DMS79 (cell line): ENCODE data around the gene KIN.
"Not testable (repeated sequence)": the region's sequence is repeated elsewhere in the genome, so short reads cannot be mapped to it uniquely, and the experiment has no call there.

ENCODE experiments used
- DNase-seq: peaks from one replicate; lab custom pipeline; 2025; lab: John Stamatoyannopoulos, UW

KIN gene

GRCh38 chr10:7734821-7735220 lies 53.0 kb downstream of the KIN start:
- no peak for DNase-seq

- no peak for DNase-seq
Measured at GRCh38 chr10:7722927-7723529, 64.8 kb downstream of the KIN start.

- no peak for DNase-seq
Measured at GRCh38 chr10:7720478-7720877, 67.3 kb downstream of the KIN start.

- no peak for DNase-seq
Measured at GRCh38 chr10:7718685-7719084, 69.1 kb downstream of the KIN start.

- no peak for DNase-seq
Measured at GRCh38 chr10:7717767-7718166, 70.0 kb downstream of the KIN start.

- no peak for DNase-seq
Measured at GRCh38 chr10:7715515-7715914, 72.3 kb downstream of the KIN start.

- not testable (repeated sequence) for DNase-seq
Measured at GRCh38 chr10:7711075-7711474, 76.7 kb downstream of the KIN start.

- no peak for DNase-seq
Measured at GRCh38 chr10:7710446-7710845, 77.3 kb downstream of the KIN start.

GRCh38 chr10:7708832-7709231 lies 79.0 kb downstream of the KIN start:
- DNase-seq = no peak

- DNase-seq = no peak
Measured at GRCh38 chr10:7707858-7708622, 79.8 kb downstream of the KIN start.

- DNase-seq = no peak
Measured at GRCh38 chr10:7707102-7707501, 80.7 kb downstream of the KIN start.

- DNase-seq = no peak
Measured at GRCh38 chr10:7706534-7707073, 81.2 kb downstream of the KIN start.

GRCh38 chr10:7705341-7705740 lies 82.5 kb downstream of the KIN start:
- no peak for DNase-seq

GRCh38 chr10:7704071-7705016 lies 83.4 kb downstream of the KIN start:
- no peak for DNase-seq

- DNase-seq = no peak
Measured at GRCh38 chr10:7703140-7703539, 84.7 kb downstream of the KIN start, which contains the start of gene ITIH2. ITIH2 (plus strand) TSS chr10:7703316; CDS start chr10:7703435, 119 bp downstream.

GRCh38 chr10:7702288-7702812 lies 85.4 kb downstream of the KIN start:
- DNase-seq = no peak

- DNase-seq = no peak
Measured at GRCh38 chr10:7701158-7701742, 86.5 kb downstream of the KIN start.
